A673 (cell line): ENCODE results near the gene NTN1. TPM values are rescaled to one million over a fixed set of nuclear protein-coding genes. Genes with fewer than 3 reads are reported as not detected.

Source experiments
- BruUV-seq: library from RNA; stranded (reverse); fragments of 400-500 nt; replicated peaks from 2 replicates; lab custom pipeline; 2021; lab: Mats Ljungman, UMichigan
- CTCF ChIA-PET: fragments of 300-600 bp; sonication (Branson Sonifier 250); formaldehyde crosslinking; loops from one replicate; lab custom pipeline; 2022; ENCODE audit warnings: antibody characterized with exemption; lab: Charles Lee
- POLR2A ChIA-PET: fragments of 300-600 bp; sonication (Branson Sonifier 250); formaldehyde crosslinking; loops from one replicate; lab custom pipeline; 2022; ENCODE audit warnings: antibody characterized with exemption; ENCODE audit not compliant: low non-redundant PET; lab: Charles Lee
- DNase-seq: peaks from one replicate; pipeline ENCODE4 v3.0.0-alpha.2; 2015; ENCODE audit warnings: low spot score
- H3K27ac ChIP-seq: fragments of 200-600 bp; sonication (generic); 2 replicates; pipeline ENCODE4 v1.5.1; 2016; ENCODE audit warnings: mixed run types, low read depth, mild to moderate bottlenecking, mixed read lengths, antibody characterized with exemption, low read length; ENCODE audit not compliant: poor library complexity, severe bottlenecking
- H3K27me3 ChIP-seq: fragments of 200-600 bp; sonication (generic); replicated peaks from 2 replicates; pipeline ENCODE4 v1.6.1; 2017; ENCODE audit warnings: mixed run types, low read depth, mild to moderate bottlenecking, mixed read lengths, antibody characterized with exemption, low read length; ENCODE audit not compliant: insufficient read depth, poor library complexity
- H3K36me3 ChIP-seq: fragments of 200-600 bp; sonication (generic); 2 replicates; pipeline ENCODE4 v1.6.1; 2016; ENCODE audit warnings: mixed run types, mild to moderate bottlenecking, mixed read lengths, antibody characterized with exemption, low read length; ENCODE audit not compliant: insufficient read depth, poor library complexity, severe bottlenecking
- H3K4me1 ChIP-seq: fragments of 200-600 bp; sonication (generic); 2 replicates; pipeline ENCODE4 v1.6.1; 2017; ENCODE audit warnings: mixed run types, mild to moderate bottlenecking, mixed read lengths, antibody characterized with exemption, low read length; ENCODE audit not compliant: insufficient read depth, poor library complexity, severe bottlenecking
- H3K4me3 ChIP-seq: fragments of 200-600 bp; sonication (generic); 2 replicates; pipeline ENCODE4 v1.5.1; 2016; ENCODE audit warnings: low read depth, mixed run types, mild to moderate bottlenecking, mixed read lengths, low read length; ENCODE audit not compliant: poor library complexity, severe bottlenecking
- H3K9me3 ChIP-seq: fragments of 200-600 bp; sonication (generic); 2 replicates; pipeline ENCODE4 v1.6.1; 2016; ENCODE audit warnings: mixed run types, low read depth, mild to moderate bottlenecking, mixed read lengths, antibody characterized with exemption, low read length; ENCODE audit not compliant: poor library complexity, severe bottlenecking
- EZH2 ChIP-seq: fragments of 200-600 bp; sonication (generic); IDR thresholded peaks from 2 replicates; pipeline ENCODE4 v1.6.1; 2017; ENCODE audit warnings: borderline replicate concordance, low read depth, mild to moderate bottlenecking, mixed read lengths, antibody characterized with exemption, low read length; ENCODE audit not compliant: poor library complexity, severe bottlenecking
- intact Hi-C: fragments of 100-400 bp; cut with micrococcal nuclease; formaldehyde crosslinking; loops from one replicate; pipeline ENCODE4 v1.10.0; 2022; ENCODE audit not compliant: unreplicated experiment
- total RNA-seq: library from RNA; stranded (reverse); gene quantifications from 2 replicates; pipeline ENCODE4 v1.2.3, GENCODE V29; 2021
- TF ChIP-seq, protein P1 (sequence below): fragments of 300-800, 200-600 bp; sonication (generic); conservative IDR thresholded peaks from 2 replicates; pipeline ENCODE4 v1.5.1; 2017; ENCODE audit warnings: low read depth, mild to moderate bottlenecking, antibody characterized with exemption, low read length, moderate library complexity, mixed read lengths

The NTN1 gene
- total RNA-seq, 1 experiment from 2014 or later = 4.3 TPM

DNA sequence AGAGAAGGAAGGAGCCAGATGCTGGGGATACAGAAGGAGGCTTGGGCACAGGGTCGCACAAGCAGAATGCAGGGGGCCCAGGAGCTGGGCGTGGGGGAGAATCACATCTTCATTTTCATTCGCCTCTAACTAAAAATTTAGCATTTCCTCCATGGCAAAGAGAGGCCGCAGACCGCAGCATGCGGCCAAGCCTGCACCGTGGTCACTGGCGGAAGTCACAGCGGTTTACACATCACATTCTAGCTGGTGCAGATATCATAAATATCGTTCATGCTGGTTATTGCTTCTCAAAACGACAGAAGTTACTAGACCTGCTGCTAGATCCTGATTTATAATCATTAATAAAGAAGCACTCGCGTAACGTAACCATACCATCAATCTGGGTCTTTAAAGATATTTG lies 162.0 kb downstream of the NTN1 start:
- TF ChIP-seq, protein P1, sequence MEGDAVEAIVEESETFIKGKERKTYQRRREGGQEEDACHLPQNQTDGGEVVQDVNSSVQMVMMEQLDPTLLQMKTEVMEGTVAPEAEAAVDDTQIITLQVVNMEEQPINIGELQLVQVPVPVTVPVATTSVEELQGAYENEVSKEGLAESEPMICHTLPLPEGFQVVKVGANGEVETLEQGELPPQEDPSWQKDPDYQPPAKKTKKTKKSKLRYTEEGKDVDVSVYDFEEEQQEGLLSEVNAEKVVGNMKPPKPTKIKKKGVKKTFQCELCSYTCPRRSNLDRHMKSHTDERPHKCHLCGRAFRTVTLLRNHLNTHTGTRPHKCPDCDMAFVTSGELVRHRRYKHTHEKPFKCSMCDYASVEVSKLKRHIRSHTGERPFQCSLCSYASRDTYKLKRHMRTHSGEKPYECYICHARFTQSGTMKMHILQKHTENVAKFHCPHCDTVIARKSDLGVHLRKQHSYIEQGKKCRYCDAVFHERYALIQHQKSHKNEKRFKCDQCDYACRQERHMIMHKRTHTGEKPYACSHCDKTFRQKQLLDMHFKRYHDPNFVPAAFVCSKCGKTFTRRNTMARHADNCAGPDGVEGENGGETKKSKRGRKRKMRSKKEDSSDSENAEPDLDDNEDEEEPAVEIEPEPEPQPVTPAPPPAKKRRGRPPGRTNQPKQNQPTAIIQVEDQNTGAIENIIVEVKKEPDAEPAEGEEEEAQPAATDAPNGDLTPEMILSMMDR = no peak
- TF ChIP-seq EZH2 = no peak
- H3K4me1 ChIP-seq = no peaks in the 10 kb centered on the region
- H3K9me3 ChIP-seq = no peaks in the 10 kb centered on the region
- no peak overlapping the region for H3K27ac ChIP-seq
- CTCF ChIA-PET = no interaction called here
- intact Hi-C loops = no loop called here
- POLR2A ChIA-PET = no interaction called here
- no peaks in the 10 kb centered on the region for H3K27me3 ChIP-seq
- no TSS peak for BruUV-seq
- no peaks in the 10 kb centered on the region for H3K36me3 ChIP-seq
- DNase-seq = no peak
- no peak overlapping the region for H3K4me3 ChIP-seq

- Histone ChIP-seq H3K27me3 (no peaks in the 10 kb centered on the region), H3K4me1 (no peaks in the 10 kb centered on the region), H3K27ac (no peak overlapping the region), H3K4me3 (no peak overlapping the region), H3K9me3 (no peaks in the 10 kb centered on the region), H3K36me3 (no peaks in the 10 kb centered on the region)
- intact Hi-C loops = no loop called here
- no peak for DNase-seq
- ChIA-PET POLR2A (no interaction called here), CTCF (no interaction called here)
- no TSS peak for BruUV-seq
- no peak for TF ChIP-seq EZH2
Measured at GRCh38 chr17:9185142-9185541, 163.8 kb downstream of the NTN1 start.

DNA sequence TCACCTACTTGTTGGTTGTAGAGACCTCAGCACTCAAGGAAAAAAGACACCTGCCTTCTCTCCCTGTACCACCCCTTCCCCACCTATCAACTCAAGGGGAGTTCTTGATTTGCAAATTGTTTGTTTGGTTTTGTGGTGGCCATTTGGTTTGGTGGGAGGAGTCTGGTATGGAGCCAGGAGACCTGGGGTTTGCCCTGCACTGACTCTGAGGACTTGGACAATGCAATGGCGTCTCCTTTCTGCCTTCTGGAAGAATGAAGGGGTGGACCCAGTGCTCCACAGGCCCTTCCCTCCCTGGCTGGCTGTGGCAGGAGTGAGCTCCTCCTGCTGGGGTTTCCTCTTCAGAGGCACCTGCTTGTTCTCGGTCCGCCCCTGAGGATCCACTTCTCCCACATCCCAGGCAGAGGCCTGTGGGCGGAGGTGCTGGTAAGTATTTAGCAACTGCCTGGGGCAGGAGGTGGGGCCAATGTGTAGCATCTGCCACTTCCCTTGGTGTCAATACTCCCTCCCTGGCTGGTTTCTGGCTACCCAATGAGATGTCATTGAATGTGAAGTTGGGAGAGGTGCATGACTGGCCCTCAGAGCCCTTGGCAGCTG lies 164.5 kb downstream of the NTN1 start:
- Histone ChIP-seq H3K36me3 (no peaks in the 10 kb centered on the region), H3K4me3 (no peak overlapping the region), H3K27ac (no peak overlapping the region), H3K27me3 (no peaks in the 10 kb centered on the region), H3K4me1 (no peaks in the 10 kb centered on the region), H3K9me3 (no peaks in the 10 kb centered on the region)
- POLR2A ChIA-PET = no interaction called here
- no peak for DNase-seq
- BruUV-seq = no TSS peak
- TF ChIP-seq, protein P1 = no peak
- no peak for TF ChIP-seq EZH2
- intact Hi-C loops = no loop called here
- CTCF ChIA-PET = no interaction called here

DNA sequence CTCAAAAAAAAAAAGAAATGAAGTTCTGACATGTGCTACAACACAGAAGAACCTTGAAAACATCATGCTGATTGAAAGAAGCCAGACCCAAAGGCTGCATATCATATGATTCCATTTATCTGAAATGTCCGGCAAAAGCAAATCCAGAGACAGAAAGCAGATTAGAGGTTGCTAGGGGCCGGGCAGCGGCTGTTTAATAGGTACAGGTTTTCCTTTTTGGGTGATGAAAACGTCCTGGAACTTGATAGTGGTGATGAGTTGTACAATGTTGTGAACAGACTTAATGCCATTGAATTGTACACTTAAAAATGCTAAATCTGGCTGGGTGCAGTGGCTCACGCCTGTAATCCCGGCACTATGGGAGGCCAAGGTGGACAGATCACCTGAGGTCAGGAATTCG lies 166.5 kb downstream of the NTN1 start:
- POLR2A ChIA-PET = no interaction called here
- H3K36me3 ChIP-seq = no peaks in the 10 kb centered on the region
- CTCF ChIA-PET = no interaction called here
- TF ChIP-seq, protein P1 = no peak
- TF ChIP-seq EZH2 = no peak
- no peaks in the 10 kb centered on the region for H3K27me3 ChIP-seq
- H3K4me3 ChIP-seq = no peak overlapping the region
- no TSS peak for BruUV-seq
- H3K27ac ChIP-seq = no peak overlapping the region
- no peaks in the 10 kb centered on the region for H3K9me3 ChIP-seq
- no peak for DNase-seq
- intact Hi-C loops = no loop called here
- H3K4me1 ChIP-seq = no peaks in the 10 kb centered on the region
